ENCODE data around the gene CUEDC1. TPM values are rescaled to one million over a fixed set of nuclear protein-coding genes. Genes with fewer than 3 reads are reported as not detected.

CUEDC1 gene
- total RNA-seq, 6 experiments from 2014 or later = 34.0 to 41.0 (median 34.9) TPM

GRCh38 chr17:57814421-57814820, 140.8 kb downstream of the CUEDC1 start:
- Mint-ChIP-seq H3K9me3 (no peaks in the 10 kb centered on the region), H3K36me3 (ENCODE audit: low read depth) (no peaks in the 10 kb centered on the region), H3K4me3 (no peak overlapping the region), H3K4me1 (ENCODE audit: low read depth) (peaks cover 20% of the 10 kb centered on the region), H3K27me3 (ENCODE audit: insufficient read depth) (peaks cover 45% of the 10 kb centered on the region), H3K27ac (no peak overlapping the region)
- no peak for TF ChIP-seq CTCF (IDR thresholded peaks at IDR 0.05)
- no peak for DNase-seq

- H3K4me3 Mint-ChIP-seq = no peak overlapping the region
Observed at GRCh38 chr17:57811638-57812280, 143.5 kb downstream of the CUEDC1 start.

More at GRCh38 chr17:57811638-57812280, 143.5 kb downstream of the CUEDC1 start:
- TF ChIP-seq CTCF (IDR thresholded peaks at IDR 0.05) = no peak
- no peaks in the 10 kb centered on the region for H3K36me3 Mint-ChIP-seq (ENCODE audit: low read depth)
- H3K4me1 Mint-ChIP-seq (ENCODE audit: low read depth) = peaks cover 20% of the 10 kb centered on the region
- H3K27ac Mint-ChIP-seq = no peak overlapping the region
- H3K27me3 Mint-ChIP-seq (ENCODE audit: insufficient read depth) = peaks cover 49% of the 10 kb centered on the region
- H3K9me3 Mint-ChIP-seq = no peaks in the 10 kb centered on the region
- DNase-seq = no peak

Other genes starting within 250 kb of the CUEDC1 start
- not detected for gene CCDC182, start 210.1 kb downstream of the CUEDC1 start, total RNA-seq (2021; fragmentation: NEBNext Ultra II Directional; extraction: Animal tissue kit (Norgen Biotek cat#: 25700))
- gene MRPS23, start 105.4 kb downstream of the CUEDC1 start, total RNA-seq (2021; fragmentation: NEBNext Ultra II Directional; extraction: Animal tissue kit (Norgen Biotek cat#: 25700)) = 10 to 100 TPM; 47.0 to 62.5 (median 56.4) TPM
- 10 to 100 TPM; 41.7 to 56.5 (median 51.8) TPM for gene VEZF1, start 32.8 kb upstream of the CUEDC1 start, total RNA-seq (2021; fragmentation: NEBNext Ultra II Directional; extraction: Animal tissue kit (Norgen Biotek cat#: 25700))
- gene SRSF1, start 51.8 kb upstream of the CUEDC1 start, total RNA-seq (2021; fragmentation: NEBNext Ultra II Directional; extraction: Animal tissue kit (Norgen Biotek cat#: 25700)) = 100 to 1,000 TPM; 216 to 296 (median 271) TPM
- gene DYNLL2, start 128.0 kb upstream of the CUEDC1 start, total RNA-seq (2021; fragmentation: NEBNext Ultra II Directional; extraction: Animal tissue kit (Norgen Biotek cat#: 25700)) = 10 to 100 TPM; 31.8 to 38.9 (median 35.5) TPM
- gene OR4D1, start 193.0 kb upstream of the CUEDC1 start, total RNA-seq (2021; fragmentation: NEBNext Ultra II Directional; extraction: Animal tissue kit (Norgen Biotek cat#: 25700)) = not detected
- gene OR4D2, start 211.6 kb upstream of the CUEDC1 start, total RNA-seq (2021; fragmentation: NEBNext Ultra II Directional; extraction: Animal tissue kit (Norgen Biotek cat#: 25700)) = not detected
- gene EPX, start 237.3 kb upstream of the CUEDC1 start, total RNA-seq (2021; fragmentation: NEBNext Ultra II Directional; extraction: Animal tissue kit (Norgen Biotek cat#: 25700)) = not detected